ENCODE data around the gene ATP6V0A4.
"Not testable (repeated sequence)": the region's sequence is repeated elsewhere in the genome, so short reads cannot be mapped to it uniquely, and the experiment has no call there.

Gene ATP6V0A4

GRCh38 chr7:138749960-138750359 lies 48.0 kb downstream of the ATP6V0A4 start:
- no peak for DNase-seq

GRCh38 chr7:138748666-138749065 lies 49.3 kb downstream of the ATP6V0A4 start:
- DNase-seq: no peak

DNA sequence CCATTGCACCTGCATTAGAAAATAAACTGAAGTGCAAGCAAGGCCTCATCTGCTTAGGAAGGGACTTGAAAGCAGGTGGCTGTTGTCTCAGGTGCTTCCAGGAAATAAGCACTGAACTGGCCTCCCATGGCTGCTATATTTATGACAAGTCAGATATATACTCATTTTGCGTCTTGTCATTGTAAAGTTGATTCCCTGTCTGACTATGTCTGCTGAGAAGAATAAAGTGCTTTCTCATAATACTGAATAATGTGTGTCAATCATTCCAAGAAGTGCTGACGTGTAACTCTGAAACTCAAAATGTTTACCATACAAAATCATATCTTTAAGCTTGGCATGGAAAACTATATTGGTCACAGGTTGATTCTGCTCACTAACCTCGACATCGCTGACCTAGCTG lies 51.9 kb downstream of the ATP6V0A4 start:
- no peak for DNase-seq

- DNase-seq: no peak
Measured at GRCh38 chr7:138745189-138745588, 52.8 kb downstream of the ATP6V0A4 start.

DNA sequence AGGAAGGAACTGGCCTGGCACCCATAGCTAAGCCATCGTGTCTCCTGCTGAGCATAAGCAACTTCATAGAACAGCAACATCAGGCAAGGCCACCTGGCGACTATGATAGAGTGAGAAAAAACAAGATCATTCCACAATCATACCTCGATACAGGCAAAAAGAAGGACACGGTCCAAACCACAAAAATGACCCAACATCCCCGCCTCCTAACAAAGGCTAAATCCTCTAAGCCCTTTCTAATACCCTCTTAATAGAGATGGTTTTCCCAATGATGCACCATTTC lies 56.6 kb downstream of the ATP6V0A4 start:
- no peak for DNase-seq

GRCh38 chr7:138739859-138740258 lies 58.1 kb downstream of the ATP6V0A4 start:
- DNase-seq: no peak

- peak; percentile 92 for DNase-seq
Measured at GRCh38 chr7:138738551-138739335, 59.3 kb downstream of the ATP6V0A4 start.

- DNase-seq: no peak
Measured at GRCh38 chr7:138738114-138738513, 59.9 kb downstream of the ATP6V0A4 start.

- no peak for DNase-seq
Measured at GRCh38 chr7:138735399-138735798, 62.6 kb downstream of the ATP6V0A4 start.

DNA sequence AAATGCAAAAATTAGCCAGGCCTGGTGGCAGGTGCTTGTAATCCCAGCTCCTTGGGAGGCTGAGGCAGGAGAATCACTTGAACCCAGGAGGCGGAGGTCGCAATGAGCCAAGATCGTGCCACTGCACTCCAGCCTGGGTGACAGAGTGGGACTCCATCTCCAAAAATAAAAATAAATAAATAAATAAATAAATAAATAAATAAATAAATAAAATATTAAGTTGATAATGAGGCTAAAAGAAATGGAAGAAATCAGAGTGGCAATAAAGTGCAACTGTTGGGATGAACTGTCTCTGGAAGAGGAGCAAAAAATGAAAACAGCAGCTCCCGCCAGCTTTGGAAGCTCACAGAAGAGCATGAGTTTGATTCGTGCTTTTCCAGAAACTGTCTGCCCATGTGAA lies 66.3 kb downstream of the ATP6V0A4 start:
- DNase-seq: not testable (repeated sequence)

DNA sequence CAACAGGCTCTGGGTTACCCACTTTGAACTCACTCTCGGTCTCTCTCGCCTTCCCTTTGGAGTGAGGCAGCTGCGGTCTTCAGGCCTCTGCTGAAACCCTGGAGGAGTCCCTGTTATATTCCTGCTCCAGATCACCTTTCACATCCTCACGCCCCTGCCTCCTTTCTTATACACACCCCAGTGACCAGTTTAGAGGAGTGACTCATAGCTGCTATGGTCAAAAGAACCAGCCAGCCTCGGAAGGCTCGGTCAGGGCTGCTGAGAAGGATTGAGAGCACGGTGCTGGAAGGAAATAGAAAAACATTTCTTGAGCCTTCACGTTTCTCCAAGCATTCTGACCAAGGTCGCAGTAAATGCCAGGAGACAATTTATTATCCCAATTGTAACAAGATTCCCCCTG lies 68.6 kb downstream of the ATP6V0A4 start:
- no peak for DNase-seq

DNA sequence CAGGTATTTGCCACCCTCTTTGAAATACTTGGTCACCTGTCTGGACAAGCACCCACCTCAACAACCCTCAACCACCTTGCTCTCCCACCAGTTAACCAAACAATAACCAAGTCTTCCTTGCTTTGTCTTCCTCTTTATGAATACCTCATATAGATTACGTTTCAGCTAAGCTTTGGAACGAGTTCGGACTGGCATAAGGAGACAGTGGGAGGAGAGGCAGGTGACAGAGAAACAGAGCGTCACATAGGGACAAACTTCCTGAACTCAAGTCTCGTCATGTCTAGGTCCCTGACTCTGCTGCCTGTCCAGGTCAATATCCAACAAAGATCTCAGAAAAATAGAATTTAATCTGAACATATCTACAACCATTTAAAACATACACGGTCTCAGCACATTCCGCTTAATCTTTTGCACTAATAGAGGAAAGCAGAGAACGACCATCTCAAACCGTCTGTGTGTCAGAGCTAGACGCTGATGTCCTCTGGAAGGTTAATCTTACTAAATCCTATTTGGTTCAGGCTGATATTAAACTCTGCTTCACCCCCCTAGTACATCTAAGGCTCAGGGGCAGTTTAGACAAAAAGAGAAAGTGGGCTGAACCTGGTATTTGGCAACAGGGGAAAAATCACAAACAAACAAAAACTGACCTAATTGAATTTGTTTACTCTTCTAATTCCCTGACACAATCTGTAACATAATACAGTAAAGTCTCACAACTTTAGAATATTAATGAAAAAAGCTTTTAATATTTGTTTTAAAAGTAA lies 70.5 kb downstream of the ATP6V0A4 start:
- DNase-seq: no peak

DNA sequence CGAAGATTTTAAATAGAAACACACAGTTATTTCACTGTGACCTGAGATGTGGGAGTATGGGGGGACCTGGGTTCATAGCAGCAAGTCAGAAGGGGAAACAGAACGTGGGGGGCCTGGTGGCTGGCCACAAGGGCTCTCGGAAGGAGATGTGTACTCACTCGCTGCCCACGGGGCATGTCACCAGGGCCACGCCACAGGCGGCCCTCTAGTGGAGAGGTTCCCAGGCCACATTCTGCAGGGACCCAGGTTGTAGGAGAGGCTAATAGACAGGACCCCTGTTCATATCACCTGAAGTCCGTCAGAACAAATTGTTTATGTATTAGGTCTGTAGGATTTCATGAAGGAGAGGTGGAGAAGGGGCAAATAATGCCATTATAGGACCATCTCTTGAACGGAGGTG lies 71.7 kb downstream of the ATP6V0A4 start:
- no peak for DNase-seq

- no peak for DNase-seq
Measured at GRCh38 chr7:138720286-138720685, 77.7 kb downstream of the ATP6V0A4 start.

- no peak for DNase-seq
Measured at GRCh38 chr7:138716889-138717288, 81.1 kb downstream of the ATP6V0A4 start.

GRCh38 chr7:138713191-138713590 lies 84.8 kb downstream of the ATP6V0A4 start:
- no peak for DNase-seq

GRCh38 chr7:138712652-138713051 lies 85.3 kb downstream of the ATP6V0A4 start:
- DNase-seq: no peak

- DNase-seq: no peak
Measured at GRCh38 chr7:138710536-138711385, 87.2 kb downstream of the ATP6V0A4 start.

GRCh38 chr7:138705167-138705566 lies 92.8 kb downstream of the ATP6V0A4 start:
- no peak for DNase-seq

DNA sequence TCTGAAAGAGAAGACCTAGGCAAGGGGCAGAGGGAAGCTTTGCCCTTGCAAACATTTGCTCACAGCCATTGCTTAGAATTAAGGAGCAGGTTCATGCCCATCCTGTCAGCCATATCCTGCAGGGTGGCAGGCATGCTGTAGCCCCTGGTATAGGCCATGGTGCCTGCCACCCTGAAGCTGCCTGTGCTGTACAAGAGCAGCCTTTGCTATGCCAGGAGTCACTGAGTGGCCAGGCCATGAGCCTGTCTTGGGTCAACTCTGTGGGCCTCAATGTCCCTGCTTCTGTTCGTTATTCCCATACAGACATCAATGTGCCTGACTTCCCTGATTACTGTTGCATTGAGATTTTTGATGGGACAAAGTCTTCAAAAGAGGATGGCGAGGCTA lies 96.5 kb downstream of the ATP6V0A4 start:
- DNase-seq: no peak

- DNase-seq: no peak
Measured at GRCh38 chr7:138700857-138701536, 97.0 kb downstream of the ATP6V0A4 start, which contains the start of gene SVOPL. Gene SVOPL, minus strand, starts transcription at chr7:138701362. Its CDS starts 22,317 bp downstream, at chr7:138679045.

- DNase-seq: no peak
Measured at GRCh38 chr7:138699661-138700060, 98.3 kb downstream of the ATP6V0A4 start.

GRCh38 chr7:138698281-138698680 lies 99.7 kb downstream of the ATP6V0A4 start:
- no peak for DNase-seq

All from midbrain (tissue), 1 donor.